Measurements from ENCODE around the gene FUCA1.

DNA sequence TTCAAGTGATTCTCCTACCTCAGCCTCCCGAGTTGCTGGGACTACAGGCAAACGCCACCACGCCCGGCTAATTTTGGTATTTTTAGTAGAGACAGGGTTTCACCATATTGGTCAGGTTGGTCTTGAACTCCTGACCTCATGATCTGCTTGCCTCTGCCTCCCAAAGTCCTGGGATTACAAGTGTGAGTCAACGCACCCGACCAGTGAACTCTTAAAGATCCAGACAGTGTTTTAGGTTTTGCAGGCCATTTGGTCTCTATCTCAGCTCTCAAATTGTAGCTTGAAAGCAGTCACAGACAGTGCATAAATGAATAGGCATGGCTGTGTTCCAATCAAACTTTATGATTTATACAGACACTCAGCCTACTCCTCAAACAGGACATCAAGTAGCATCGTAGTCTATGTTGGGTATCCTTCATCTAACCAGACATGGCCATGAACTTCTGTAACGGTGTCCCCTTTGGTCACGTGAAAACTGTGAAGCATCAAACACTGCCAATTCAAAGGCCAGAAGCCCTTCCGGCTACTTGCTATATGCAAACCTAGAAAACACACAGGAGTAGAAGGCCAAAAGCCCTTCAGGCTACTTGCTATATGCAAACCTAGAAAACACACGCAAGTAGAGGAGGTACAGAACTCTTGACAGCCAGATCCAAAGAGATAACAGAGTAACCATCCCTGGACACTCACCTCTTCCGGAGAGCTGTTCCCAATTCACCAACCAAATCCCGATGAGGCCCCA, 3.1 kb downstream of the FUCA1 start:
- TF ChIP-seq, protein P1, sequence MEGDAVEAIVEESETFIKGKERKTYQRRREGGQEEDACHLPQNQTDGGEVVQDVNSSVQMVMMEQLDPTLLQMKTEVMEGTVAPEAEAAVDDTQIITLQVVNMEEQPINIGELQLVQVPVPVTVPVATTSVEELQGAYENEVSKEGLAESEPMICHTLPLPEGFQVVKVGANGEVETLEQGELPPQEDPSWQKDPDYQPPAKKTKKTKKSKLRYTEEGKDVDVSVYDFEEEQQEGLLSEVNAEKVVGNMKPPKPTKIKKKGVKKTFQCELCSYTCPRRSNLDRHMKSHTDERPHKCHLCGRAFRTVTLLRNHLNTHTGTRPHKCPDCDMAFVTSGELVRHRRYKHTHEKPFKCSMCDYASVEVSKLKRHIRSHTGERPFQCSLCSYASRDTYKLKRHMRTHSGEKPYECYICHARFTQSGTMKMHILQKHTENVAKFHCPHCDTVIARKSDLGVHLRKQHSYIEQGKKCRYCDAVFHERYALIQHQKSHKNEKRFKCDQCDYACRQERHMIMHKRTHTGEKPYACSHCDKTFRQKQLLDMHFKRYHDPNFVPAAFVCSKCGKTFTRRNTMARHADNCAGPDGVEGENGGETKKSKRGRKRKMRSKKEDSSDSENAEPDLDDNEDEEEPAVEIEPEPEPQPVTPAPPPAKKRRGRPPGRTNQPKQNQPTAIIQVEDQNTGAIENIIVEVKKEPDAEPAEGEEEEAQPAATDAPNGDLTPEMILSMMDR (conservative IDR thresholded peaks at IDR 0.05; ENCODE audit: low read length): no peak
- TF ChIP-seq EZH2phosphoT487 (IDR thresholded peaks at IDR 0.05; ENCODE audit: borderline replicate concordance): no peak

All from Loucy (cell line).